Measurements from ENCODE around the gene MAML3. TPM values are rescaled to one million over a fixed set of nuclear protein-coding genes. Genes with fewer than 3 reads are reported as not detected.

The MAML3 gene
- total and polyA plus RNA-seq, 8 donors = 1.7 to 20.3 (median 8.4) TPM

GRCh38 chr4:140103676-140104075, 50.3 kb downstream of the MAML3 start:
- H3K27me3 ChIP-seq = no peaks in the 10 kb centered on the region
- intact Hi-C loops (cut with DNase I; ENCODE audit: low total_unique reads) = no loop called here
- no peak for TF ChIP-seq POLR2AphosphoS5 (IDR thresholded peaks at IDR 0.05)
- TF ChIP-seq POLR2A (IDR thresholded peaks at IDR 0.05) = no peak
- TF ChIP-seq CTCF (IDR thresholded peaks at IDR 0.05) = no peak
- TF ChIP-seq EP300 (IDR thresholded peaks at IDR 0.05) = no peak
- no peak overlapping the region for H3K4me3 ChIP-seq
- peaks cover 8 to 41% (median 20%) of the 10 kb centered on the region in 4 donors for H3K4me1 ChIP-seq
- H3K9me3 ChIP-seq = no peaks in the 10 kb centered on the region
- 70 to 93% (median 80%) methylated on average over 3 of the region's 3 CpGs for WGBS, 5 donors
- H3K36me3 ChIP-seq = no peaks in the 10 kb centered on the region
- no peak for DNase-seq
- no peak overlapping the region for H3K27ac ChIP-seq

GRCh38 chr4:140102421-140102820, 51.6 kb downstream of the MAML3 start:
- Histone ChIP-seq H3K27ac (no peak overlapping the region), H3K27me3 (no peaks in the 10 kb centered on the region), H3K4me1 (peaks cover 16 to 51% (median 29%) of the 10 kb centered on the region in 4 donors), H3K36me3 (no peaks in the 10 kb centered on the region), H3K9me3 (no peaks in the 10 kb centered on the region), H3K4me3 (no peak overlapping the region)
- WGBS, 5 donors = 60 to 97% (median 92%) methylated on average over 3 of the region's 3 CpGs
- intact Hi-C loops (cut with DNase I; ENCODE audit: low total_unique reads) = no loop called here
- TF ChIP-seq POLR2A (IDR thresholded peaks at IDR 0.05) (no peak), POLR2AphosphoS5 (IDR thresholded peaks at IDR 0.05) (no peak), EP300 (IDR thresholded peaks at IDR 0.05) (no peak), CTCF (IDR thresholded peaks at IDR 0.05) (no peak)
- no peak for DNase-seq

- DNase-seq = no peak
- H3K27ac ChIP-seq = peak overlapping the region in 2 of 5 donors; percentile 26 to 34
- H3K4me1 ChIP-seq = peaks cover 25 to 57% (median 39%) of the 10 kb centered on the region in 4 donors
- H3K4me3 ChIP-seq = no peak overlapping the region
- no peak for TF ChIP-seq POLR2A (IDR thresholded peaks at IDR 0.05)
- no peaks in the 10 kb centered on the region for H3K36me3 ChIP-seq
- WGBS, 5 donors = 92 to 100% (median 99%) methylated on average over 3 of the region's 3 CpGs
- intact Hi-C loops (cut with DNase I; ENCODE audit: low total_unique reads) = no loop called here
- no peaks in the 10 kb centered on the region for H3K27me3 ChIP-seq
- no peaks in the 10 kb centered on the region for H3K9me3 ChIP-seq
Measured at GRCh38 chr4:140100771-140101170, 53.2 kb downstream of the MAML3 start.

GRCh38 chr4:140099983-140100382, 54.0 kb downstream of the MAML3 start:
- H3K4me3 ChIP-seq = no peak overlapping the region
- H3K27ac ChIP-seq = peak overlapping the region in 2 of 5 donors; percentile 46 to 60
- WGBS, 5 donors = 53 to 74% (median 60%) methylated on average over 7 of the region's 7 CpGs
- H3K9me3 ChIP-seq = no peaks in the 10 kb centered on the region
- no peaks in the 10 kb centered on the region for H3K36me3 ChIP-seq
- peaks cover 30 to 58% (median 47%) of the 10 kb centered on the region in 4 donors for H3K4me1 ChIP-seq
- DNase-seq = no peak
- no peaks in the 10 kb centered on the region for H3K27me3 ChIP-seq
- TF ChIP-seq EP300 (IDR thresholded peaks at IDR 0.05) (no peak), POLR2AphosphoS5 (IDR thresholded peaks at IDR 0.05) (no peak), CTCF (IDR thresholded peaks at IDR 0.05) (no peak), POLR2A (IDR thresholded peaks at IDR 0.05) (no peak)
- intact Hi-C loops (cut with DNase I; ENCODE audit: low total_unique reads) = no loop called here

- DNase-seq = no peak
- no peaks in the 10 kb centered on the region for H3K36me3 ChIP-seq
- H3K4me1 ChIP-seq = peaks cover 43 to 72% (median 59%) of the 10 kb centered on the region in 4 donors
- H3K9me3 ChIP-seq = no peaks in the 10 kb centered on the region
- H3K27ac ChIP-seq = peak overlapping the region in 4 of 5 donors; percentile 60 to 76 (median 66)
- WGBS, 5 donors = 36 to 54% (median 46%) methylated on average over 7 of the region's 7 CpGs
- H3K27me3 ChIP-seq = no peaks in the 10 kb centered on the region
- H3K4me3 ChIP-seq = peak overlapping the region in 2 of 4 donors; percentile 9 to 34
- intact Hi-C loops (cut with DNase I; ENCODE audit: low total_unique reads) = no loop called here
- TF ChIP-seq CTCF (IDR thresholded peaks at IDR 0.05) = peak in 1 of 7 experiments; percentile 12
- TF ChIP-seq POLR2AphosphoS5 (IDR thresholded peaks at IDR 0.05) = no peak
Measured at GRCh38 chr4:140098455-140099160, 55.4 kb downstream of the MAML3 start.
